Coronary artery (tissue), 2 donors: Measurements from ENCODE around the gene MDC1.
A peak's percentile ranks its signal among the peaks of the same experiment; 100 is the strongest.

Source experiments
- DNase-seq: peaks from one replicate; pipeline ENCODE4 v3.0.0-alpha.2; 2017; ENCODE audit warnings: low spot score
- H3K27ac ChIP-seq, 2 donors: fragments of 200-600 bp; sonication (generic); one replicate each; pipeline ENCODE4 v1.5.1; 2016 to 2019
- H3K4me3 ChIP-seq: fragments of 200-600 bp; sonication (generic); 2 replicates; pipeline ENCODE4 v1.5.1; 2016; ENCODE audit warnings: mild to moderate bottlenecking, moderate library complexity
- TF ChIP-seq, protein P1 (sequence below): fragments of 200-600 bp; sonication (generic); IDR thresholded peaks from one replicate; pipeline ENCODE4 v1.5.1; 2019; ENCODE audit warnings: antibody characterized with exemption

Gene MDC1

DNA sequence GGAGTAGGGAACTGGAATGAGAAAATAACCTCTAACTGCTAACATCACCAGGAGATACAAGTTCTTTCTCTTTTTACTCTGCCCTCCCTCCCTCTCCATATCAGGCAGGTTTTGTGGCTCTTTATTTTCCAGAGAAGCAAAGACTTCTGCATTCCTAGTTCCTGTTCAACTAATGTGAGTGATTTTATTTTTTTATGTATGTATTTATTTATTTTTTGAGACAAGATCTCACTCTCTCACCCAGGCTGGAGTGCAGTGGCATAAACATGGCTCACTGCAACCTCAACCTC is 33.2 kb upstream of the MDC1 start:
- DNase-seq, result no peak
- TF ChIP-seq, protein P1, sequence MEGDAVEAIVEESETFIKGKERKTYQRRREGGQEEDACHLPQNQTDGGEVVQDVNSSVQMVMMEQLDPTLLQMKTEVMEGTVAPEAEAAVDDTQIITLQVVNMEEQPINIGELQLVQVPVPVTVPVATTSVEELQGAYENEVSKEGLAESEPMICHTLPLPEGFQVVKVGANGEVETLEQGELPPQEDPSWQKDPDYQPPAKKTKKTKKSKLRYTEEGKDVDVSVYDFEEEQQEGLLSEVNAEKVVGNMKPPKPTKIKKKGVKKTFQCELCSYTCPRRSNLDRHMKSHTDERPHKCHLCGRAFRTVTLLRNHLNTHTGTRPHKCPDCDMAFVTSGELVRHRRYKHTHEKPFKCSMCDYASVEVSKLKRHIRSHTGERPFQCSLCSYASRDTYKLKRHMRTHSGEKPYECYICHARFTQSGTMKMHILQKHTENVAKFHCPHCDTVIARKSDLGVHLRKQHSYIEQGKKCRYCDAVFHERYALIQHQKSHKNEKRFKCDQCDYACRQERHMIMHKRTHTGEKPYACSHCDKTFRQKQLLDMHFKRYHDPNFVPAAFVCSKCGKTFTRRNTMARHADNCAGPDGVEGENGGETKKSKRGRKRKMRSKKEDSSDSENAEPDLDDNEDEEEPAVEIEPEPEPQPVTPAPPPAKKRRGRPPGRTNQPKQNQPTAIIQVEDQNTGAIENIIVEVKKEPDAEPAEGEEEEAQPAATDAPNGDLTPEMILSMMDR, result no peak
- Histone ChIP-seq H3K4me3 (no peak overlapping the region), H3K27ac (peak overlapping the region in 1 of 2 donors; percentile 6)

GRCh38 chr6:30749554-30750378 is 32.7 kb upstream of the MDC1 start:
- TF ChIP-seq, protein P1, result no peak
- no peak for DNase-seq

GRCh38 chr6:30748851-30749540 is 31.9 kb upstream of the MDC1 start:
- Histone ChIP-seq H3K4me3 (no peak overlapping the region), H3K27ac (peak overlapping the region; percentile 0 to 2)
- DNase-seq, result no peak
- TF ChIP-seq, protein P1, result no peak

More at GRCh38 chr6:30749554-30750378, 32.7 kb upstream of the MDC1 start:
- H3K4me3 ChIP-seq, result no peak overlapping the region
- peak overlapping the region in 1 of 2 donors; percentile 6 for H3K27ac ChIP-seq

DNA sequence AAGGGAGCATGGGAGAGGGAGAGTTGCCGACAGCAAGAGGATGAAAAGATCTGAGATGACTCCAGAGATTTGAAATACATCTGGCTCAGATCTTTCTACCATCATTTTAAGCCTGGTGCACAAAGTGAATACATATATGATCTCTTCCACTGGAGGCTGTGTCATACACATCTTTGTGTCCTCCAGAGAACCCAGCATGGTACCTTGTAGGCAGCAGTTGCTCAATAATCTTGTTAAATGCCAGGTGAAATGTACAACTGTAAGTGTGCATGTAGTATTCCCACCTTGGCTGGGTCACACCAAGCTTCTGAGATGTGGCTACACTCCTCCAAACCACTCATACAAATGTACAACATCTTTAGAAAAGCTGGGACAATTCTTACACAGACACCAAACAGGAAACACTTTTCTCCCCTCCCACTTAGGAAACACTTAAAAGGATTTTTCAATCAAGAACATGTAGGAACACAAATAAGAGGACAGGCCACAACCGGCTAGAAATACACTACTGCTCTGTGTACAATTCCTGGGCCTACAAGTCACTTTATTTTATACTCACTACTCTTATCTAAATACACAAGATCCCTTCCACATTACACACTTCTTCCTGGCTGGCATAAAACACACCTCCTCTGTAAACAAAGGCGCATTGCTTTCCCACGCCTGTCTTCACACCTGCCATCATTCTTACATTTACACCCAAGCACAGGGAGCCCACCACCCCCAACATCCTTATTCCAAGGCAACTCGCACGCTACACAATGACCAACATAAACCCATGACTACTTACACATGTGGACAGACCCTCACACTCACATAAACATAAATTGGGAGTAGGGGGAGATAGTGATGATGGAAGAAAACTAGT is 31.1 kb upstream of the MDC1 start:
- no peak for DNase-seq
- Histone ChIP-seq H3K27ac (peak overlapping the region; percentile 0 to 5), H3K4me3 (no peak overlapping the region)
- TF ChIP-seq, protein P1, result no peak

- TF ChIP-seq, protein P1, result no peak
- no peak for DNase-seq
- no peak overlapping the region for H3K27ac ChIP-seq
- no peak overlapping the region for H3K4me3 ChIP-seq
Measured at GRCh38 chr6:30747300-30747687, 30.2 kb upstream of the MDC1 start.

DNA sequence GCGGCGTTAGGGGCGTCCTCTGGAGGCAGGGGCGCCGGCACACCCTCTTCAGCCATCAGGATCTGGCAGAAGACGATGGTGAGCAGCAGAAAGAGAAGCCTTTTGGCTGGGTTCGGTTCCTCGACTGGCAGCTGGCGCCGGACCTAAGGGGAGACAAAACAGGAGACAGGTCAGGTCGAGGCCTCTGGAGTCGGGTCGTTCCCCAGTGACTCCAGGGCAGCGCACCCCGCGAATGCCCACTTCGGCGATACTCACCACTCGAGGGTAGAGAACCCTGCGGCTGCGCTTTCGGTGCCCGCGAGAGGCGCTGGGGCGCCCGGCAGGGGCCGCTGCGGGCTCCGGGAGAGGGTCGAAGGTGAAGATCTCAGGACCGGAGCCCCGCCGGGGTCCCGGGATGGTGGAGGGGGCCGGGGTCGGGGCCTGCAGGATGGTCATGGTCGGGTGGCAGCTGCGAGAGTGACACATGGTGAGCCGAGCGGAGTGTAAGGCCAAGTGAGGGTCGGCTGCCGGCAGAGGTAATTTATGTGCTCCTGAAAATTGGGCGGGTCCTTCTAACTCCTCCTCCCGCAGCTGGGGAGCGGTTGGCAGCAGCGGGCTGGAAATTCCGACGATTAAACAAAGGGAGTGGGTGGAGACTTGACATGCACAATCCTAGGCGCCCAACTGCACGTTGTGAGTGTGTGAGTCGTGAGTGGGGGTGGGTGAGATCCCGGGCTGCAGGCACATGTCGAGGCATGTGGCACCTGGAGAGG is 27.1 kb upstream of the MDC1 start, which contains the start of gene IER3:
TSS of gene IER3 (minus strand) at position 494 of the 752 bp plus-strand sequence. CDS start at position 465, 29 bp downstream.
- peak within 1 kb of the TSS; percentile 98 to 99 for H3K27ac ChIP-seq
- TF ChIP-seq, protein P1, result peak; percentile 66
- DNase-seq, result peak; percentile 91
- peak within 1 kb of the TSS; percentile 93 for H3K4me3 ChIP-seq
